OCI-LY7 (cell line): ENCODE measurements around the gene MYPN. TPM values are rescaled to one million over a fixed set of nuclear protein-coding genes. Genes with fewer than 3 reads are reported as not detected.

ENCODE experiments used
- BruUV-seq: library from RNA; stranded (reverse); fragments of 400-500 nt; replicated peaks from 2 replicates; lab custom pipeline; 2021; lab: Mats Ljungman, UMichigan
- CTCF ChIA-PET: fragments of 300-600 bp; sonication (Branson Sonifier 250); formaldehyde crosslinking; loops from one replicate; lab custom pipeline; 2022; ENCODE audit warnings: antibody characterized with exemption; ENCODE audit not compliant: unreplicated experiment; lab: Charles Lee
- POLR2A ChIA-PET: fragments of 300-600 bp; sonication (Branson Sonifier 250); formaldehyde crosslinking; loops from one replicate; lab custom pipeline; 2022; ENCODE audit warnings: antibody characterized with exemption; lab: Charles Lee
- DNase-seq: peaks from one replicate; pipeline ENCODE4 v3.0.0-alpha.2; 2015; ENCODE audit warnings: low spot score
- H2AFZ ChIP-seq: fragments of 200-600 bp; sonication (generic), shearing (Covaris generic); 2 replicates; pipeline ENCODE4 v1.6.1; 2014; ENCODE audit warnings: mild to moderate bottlenecking, antibody characterized with exemption, low read length, moderate library complexity
- H3K27ac ChIP-seq: fragments of 200-600 bp; sonication (generic); 2 replicates; pipeline ENCODE4 v1.5.1; 2014; ENCODE audit warnings: mixed run types, low read depth, mild to moderate bottlenecking, moderate library complexity, low read length, inconsistent platforms; ENCODE audit not compliant: poor library complexity, severe bottlenecking
- H3K36me3 ChIP-seq: fragments of 200-600 bp; sonication (generic); 2 replicates; pipeline ENCODE4 v1.6.1; 2014; ENCODE audit warnings: mild to moderate bottlenecking, antibody characterized with exemption, low read length, moderate library complexity, mixed read lengths; ENCODE audit not compliant: insufficient read depth
- H3K4me1 ChIP-seq: fragments of 200-600 bp; sonication (generic); 2 replicates; pipeline ENCODE4 v1.5.1; 2014; ENCODE audit warnings: mild to moderate bottlenecking, low read length; ENCODE audit not compliant: insufficient read depth, poor library complexity, severe bottlenecking
- H3K4me2 ChIP-seq: fragments of 200-600 bp; sonication (generic); 2 replicates; pipeline ENCODE4 v1.6.1; 2014; ENCODE audit warnings: mild to moderate bottlenecking, low read length
- H3K4me3 ChIP-seq: fragments of 200-600 bp; sonication (generic); 2 replicates; pipeline ENCODE4 v1.5.1; 2014; ENCODE audit warnings: mild to moderate bottlenecking, low read depth, low read length; ENCODE audit not compliant: poor library complexity, severe bottlenecking
- H3K79me2 ChIP-seq: fragments of 200-600 bp; sonication (generic); 2 replicates; pipeline ENCODE4 v1.6.1; 2016; ENCODE audit warnings: low read depth, mild to moderate bottlenecking, low read length, moderate library complexity, mixed read lengths; ENCODE audit not compliant: insufficient read depth
- H3K9me2 ChIP-seq: fragments of 200-600 bp; sonication (generic); 2 replicates; pipeline ENCODE4 v1.6.1; 2016; ENCODE audit warnings: mild to moderate bottlenecking, low read length, mixed read lengths; ENCODE audit not compliant: insufficient read depth
- H3K9me3 ChIP-seq: fragments of 200-600 bp; sonication (generic); 2 replicates; pipeline ENCODE4 v1.6.1; 2014; ENCODE audit warnings: mild to moderate bottlenecking, mixed run types, low read length, mixed read lengths
- H4K20me1 ChIP-seq: fragments of 200-600 bp; sonication (generic); 2 replicates; pipeline ENCODE4 v1.6.1; 2014; ENCODE audit warnings: mild to moderate bottlenecking, antibody characterized with exemption, low read length, moderate library complexity, mixed read lengths; ENCODE audit not compliant: insufficient read depth
- CTCF ChIP-seq: fragments of 200-600 bp; sonication (generic); conservative IDR thresholded peaks from 2 replicates; pipeline ENCODE4 v1.5.1; 2014; ENCODE audit warnings: mild to moderate bottlenecking, antibody characterized with exemption, low read length, moderate library complexity, mixed read lengths
- EZH2phosphoT487 ChIP-seq: fragments of 200-600 bp; sonication (generic); IDR thresholded peaks from 2 replicates; pipeline ENCODE4 v1.6.1; 2018; ENCODE audit warnings: low read depth, borderline replicate concordance, mild to moderate bottlenecking, mixed run types, antibody characterized with exemption, low read length, moderate library complexity, mixed read lengths
- intact Hi-C: fragments of 100-400 bp; cut with micrococcal nuclease; formaldehyde crosslinking; loops from one replicate; pipeline ENCODE4 v1.10.0; 2022; ENCODE audit not compliant: unreplicated experiment
- total RNA-seq, 2 experiments: library from RNA; depleted of rRNA in 1 of 2; stranded (reverse); fragments of >200 nt in 1 of 2; shearing (Covaris generic) in 1 of 2; gene quantifications; 2 replicates each; pipeline ENCODE4 v1.2.3, GENCODE V29; 2014 to 2022

Gene MYPN
- total RNA-seq, 2 experiments from 2014 or later = 0.06 TPM; not detected in 1

GRCh38 chr10:68124718-68125117, 15.4 kb downstream of the MYPN start:
- Histone ChIP-seq H3K4me1 (no peaks in the 10 kb centered on the region), H3K9me3 (no peaks in the 10 kb centered on the region; the same call in 1 of the 2 replicates), H2AFZ (no peak overlapping the region), H3K9me2 (no peaks in the 10 kb centered on the region), H3K27ac (no peak overlapping the region), H3K4me3 (no peak overlapping the region), H4K20me1 (no peaks in the 10 kb centered on the region), H3K4me2 (no peak overlapping the region), H3K79me2 (no peaks in the 10 kb centered on the region), H3K36me3 (no peaks in the 10 kb centered on the region)
- ChIA-PET CTCF (no interaction called here), POLR2A (interaction anchor here (0.8 kb wide), 1 partner anchor 11 kb away, joined by 3 read pairs; no protein-coding TSS in a partner anchor)
- DNase-seq = no peak
- TF ChIP-seq EZH2phosphoT487 = no peak
- no peak for TF ChIP-seq CTCF
- no TSS peak for BruUV-seq
- intact Hi-C loops = no loop called here

DNA sequence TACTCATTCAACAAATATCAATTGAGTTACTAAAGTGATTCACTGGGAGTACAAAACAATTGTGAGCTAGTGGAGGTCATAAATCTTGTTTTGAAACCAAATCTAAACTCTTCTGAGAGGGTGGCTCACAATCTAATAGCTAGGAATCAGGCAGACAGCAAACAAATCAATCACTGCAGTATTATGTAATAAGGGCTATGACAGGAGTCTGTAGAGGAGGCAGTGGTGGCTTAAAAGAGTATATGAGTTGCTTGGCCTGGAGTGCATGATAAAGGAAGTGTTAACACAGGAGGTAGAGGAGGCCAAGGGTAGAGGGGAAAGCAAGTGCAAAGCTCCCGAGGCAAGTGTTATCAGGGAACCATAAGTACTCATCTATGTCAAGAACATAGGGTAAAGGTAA, 16.5 kb downstream of the MYPN start:
- no peak for TF ChIP-seq CTCF
- TF ChIP-seq EZH2phosphoT487 = no peak
- POLR2A ChIA-PET = interaction anchor here (0.8 to 1.2 kb wide), 2 partner anchors 15 to 270 kb away, joined by 3 read pairs; no protein-coding TSS in a partner anchor
- no peak overlapping the region for H3K4me3 ChIP-seq
- no peaks in the 10 kb centered on the region; the same call in 1 of the 2 replicates for H3K9me3 ChIP-seq
- no peaks in the 10 kb centered on the region for H4K20me1 ChIP-seq
- H3K9me2 ChIP-seq = no peaks in the 10 kb centered on the region
- CTCF ChIA-PET = no interaction called here
- no peaks in the 10 kb centered on the region for H3K4me1 ChIP-seq
- H3K4me2 ChIP-seq = no peak overlapping the region
- H3K36me3 ChIP-seq = no peaks in the 10 kb centered on the region
- intact Hi-C loops = no loop called here
- no peak for DNase-seq
- H3K27ac ChIP-seq = no peak overlapping the region
- no peaks in the 10 kb centered on the region for H3K79me2 ChIP-seq
- H2AFZ ChIP-seq = no peak overlapping the region
- BruUV-seq = no TSS peak

DNA sequence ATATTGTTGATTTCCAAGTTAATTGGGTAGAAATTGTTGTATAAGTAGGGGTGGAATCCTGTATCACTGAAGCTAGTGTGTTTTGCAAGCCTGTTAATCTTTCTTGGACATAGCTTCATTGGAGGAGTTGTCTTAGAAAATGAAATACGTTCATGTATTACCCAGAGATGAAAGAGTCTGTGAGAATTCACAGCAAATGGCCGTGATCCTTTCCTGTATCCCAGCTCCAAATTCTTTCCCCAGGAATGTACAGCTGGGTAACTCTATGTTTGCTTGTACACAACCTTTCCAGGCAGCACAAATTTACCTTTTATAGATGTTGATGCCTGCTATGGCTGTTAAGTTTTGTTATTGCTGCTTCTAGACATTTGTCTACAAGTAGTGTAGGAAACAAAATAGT, 18.7 kb downstream of the MYPN start:
- TF ChIP-seq EZH2phosphoT487 (no peak), CTCF (no peak)
- intact Hi-C loops = no loop called here
- H3K4me3 ChIP-seq = no peak overlapping the region
- H3K79me2 ChIP-seq = no peaks in the 10 kb centered on the region
- H3K27ac ChIP-seq = no peak overlapping the region
- no peaks in the 10 kb centered on the region for H3K4me1 ChIP-seq
- H4K20me1 ChIP-seq = no peaks in the 10 kb centered on the region
- no peak for DNase-seq
- H3K36me3 ChIP-seq = no peaks in the 10 kb centered on the region
- no peak overlapping the region for H2AFZ ChIP-seq
- H3K4me2 ChIP-seq = no peak overlapping the region
- no peaks in the 10 kb centered on the region for H3K9me2 ChIP-seq
- CTCF ChIA-PET = no interaction called here
- BruUV-seq = no TSS peak
- H3K9me3 ChIP-seq = no peaks in the 10 kb centered on the region; the same call in 1 of the 2 replicates
- POLR2A ChIA-PET = interaction anchor here (0.5 kb wide), 1 partner anchor 355 kb away, joined by 6 read pairs; no protein-coding TSS in a partner anchor
